ENCODE measurements around the gene TERT.

The TERT gene

DNA sequence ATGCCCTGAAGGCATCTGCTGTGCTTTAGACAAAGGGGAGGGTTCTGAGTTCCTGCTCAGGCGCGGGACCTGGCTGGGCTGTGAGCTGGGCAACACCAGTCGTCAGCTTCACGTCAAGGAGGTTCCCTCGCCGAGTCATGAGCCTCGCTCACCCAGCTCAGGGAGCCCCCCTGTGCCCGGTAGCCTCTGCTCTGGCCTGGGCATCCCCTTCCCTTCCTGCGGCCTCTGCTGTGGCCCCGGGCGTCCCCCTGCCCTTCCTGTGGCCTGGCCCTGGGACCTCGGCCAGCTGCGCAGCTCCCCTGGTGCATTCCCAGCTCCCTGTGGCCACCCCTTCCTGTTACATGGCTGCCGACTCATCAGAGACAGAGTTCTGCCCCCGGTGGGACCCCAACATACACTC, 29.8 kb downstream of the TERT start:
- Histone ChIP-seq H3K27ac (ENCODE audit: low read length) (no peak overlapping the region), H3K4me3 (ENCODE audit: low read depth in 1 of 2, low read length in 2 of 2) (no peak overlapping the region), H3K9me3 (ENCODE audit: insufficient read depth, low read length, severe bottlenecking) (peaks cover 24% of the 10 kb centered on the region), H2AFZ (ENCODE audit: low read depth, low read length) (no peak overlapping the region), H3K36me3 (ENCODE audit: insufficient read depth, low read length) (peaks cover 27% of the 10 kb centered on the region), H4K20me1 (ENCODE audit: insufficient read depth, low read length) (peaks cover 2% of the 10 kb centered on the region; the same call in 1 of the 2 replicates), H3K4me1 (ENCODE audit: insufficient read depth, low read length) (peaks cover 11% of the 10 kb centered on the region), H3K79me2 (ENCODE audit: insufficient read depth, low read length) (no peaks in the 10 kb centered on the region), H3K9ac (ENCODE audit: low read depth, low read length) (no peak overlapping the region), H3K4me2 (ENCODE audit: insufficient read depth, low read length) (no peak overlapping the region), H3K27me3 (ENCODE audit: insufficient read depth, low read length, poor library complexity) (no peaks in the 10 kb centered on the region)
- TF ChIP-seq, protein P1, sequence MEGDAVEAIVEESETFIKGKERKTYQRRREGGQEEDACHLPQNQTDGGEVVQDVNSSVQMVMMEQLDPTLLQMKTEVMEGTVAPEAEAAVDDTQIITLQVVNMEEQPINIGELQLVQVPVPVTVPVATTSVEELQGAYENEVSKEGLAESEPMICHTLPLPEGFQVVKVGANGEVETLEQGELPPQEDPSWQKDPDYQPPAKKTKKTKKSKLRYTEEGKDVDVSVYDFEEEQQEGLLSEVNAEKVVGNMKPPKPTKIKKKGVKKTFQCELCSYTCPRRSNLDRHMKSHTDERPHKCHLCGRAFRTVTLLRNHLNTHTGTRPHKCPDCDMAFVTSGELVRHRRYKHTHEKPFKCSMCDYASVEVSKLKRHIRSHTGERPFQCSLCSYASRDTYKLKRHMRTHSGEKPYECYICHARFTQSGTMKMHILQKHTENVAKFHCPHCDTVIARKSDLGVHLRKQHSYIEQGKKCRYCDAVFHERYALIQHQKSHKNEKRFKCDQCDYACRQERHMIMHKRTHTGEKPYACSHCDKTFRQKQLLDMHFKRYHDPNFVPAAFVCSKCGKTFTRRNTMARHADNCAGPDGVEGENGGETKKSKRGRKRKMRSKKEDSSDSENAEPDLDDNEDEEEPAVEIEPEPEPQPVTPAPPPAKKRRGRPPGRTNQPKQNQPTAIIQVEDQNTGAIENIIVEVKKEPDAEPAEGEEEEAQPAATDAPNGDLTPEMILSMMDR (IDR thresholded peaks at IDR 0.05; ENCODE audit: borderline replicate concordance, extremely low read depth, low read length, poor library complexity, severe bottlenecking) = no peak
- no peak for TF ChIP-seq EZH2 (IDR thresholded peaks at IDR 0.05; ENCODE audit: borderline replicate concordance, low read depth, low read length, severe bottlenecking)
- no peak for ATAC-seq (ENCODE audit: insufficient read depth, low read depth)
- DNase-seq = no peak

DNA sequence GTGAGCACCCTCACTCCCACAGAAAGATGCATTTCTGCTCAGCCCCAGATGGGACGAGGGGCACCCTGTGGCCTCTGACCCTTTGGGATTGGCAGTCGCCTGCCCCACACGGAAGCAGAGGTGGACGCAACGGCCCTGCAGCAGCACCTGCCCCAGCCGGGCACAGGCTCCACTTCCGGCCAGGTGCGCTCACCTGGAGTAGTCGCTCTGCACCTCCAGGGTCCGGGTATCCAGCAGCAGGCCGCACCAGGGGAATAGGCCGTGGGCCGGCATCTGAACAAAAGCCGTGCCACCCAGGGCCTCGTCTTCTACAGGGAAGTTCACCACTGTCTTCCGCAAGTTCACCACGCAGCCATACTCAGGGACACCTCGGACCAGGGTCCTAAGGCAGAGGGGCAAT, 30.7 kb downstream of the TERT start:
- Histone ChIP-seq H3K36me3 (ENCODE audit: insufficient read depth, low read length) (peaks cover 27% of the 10 kb centered on the region), H4K20me1 (ENCODE audit: insufficient read depth, low read length) (peaks cover 2% of the 10 kb centered on the region; the same call in 1 of the 2 replicates), H3K27me3 (ENCODE audit: insufficient read depth, low read length, poor library complexity) (no peaks in the 10 kb centered on the region), H3K9me3 (ENCODE audit: insufficient read depth, low read length, severe bottlenecking) (peaks cover 24% of the 10 kb centered on the region), H3K27ac (ENCODE audit: low read length) (no peak overlapping the region), H3K9ac (ENCODE audit: low read depth, low read length) (no peak overlapping the region), H3K4me1 (ENCODE audit: insufficient read depth, low read length) (peaks cover 11% of the 10 kb centered on the region), H3K4me3 (ENCODE audit: low read depth in 1 of 2, low read length in 2 of 2) (no peak overlapping the region), H3K79me2 (ENCODE audit: insufficient read depth, low read length) (no peaks in the 10 kb centered on the region), H2AFZ (ENCODE audit: low read depth, low read length) (no peak overlapping the region), H3K4me2 (ENCODE audit: insufficient read depth, low read length) (no peak overlapping the region)
- ATAC-seq (ENCODE audit: insufficient read depth, low read depth) (no peak), DNase-seq (no peak)
- no peak for TF ChIP-seq EZH2 (IDR thresholded peaks at IDR 0.05; ENCODE audit: borderline replicate concordance, low read depth, low read length, severe bottlenecking)
- TF ChIP-seq, protein P1 (IDR thresholded peaks at IDR 0.05; ENCODE audit: borderline replicate concordance, extremely low read depth, low read length, poor library complexity, severe bottlenecking) = no peak

GRCh38 chr5:1262381-1262780, 32.5 kb downstream of the TERT start:
- Histone ChIP-seq H2AFZ (ENCODE audit: low read depth, low read length) (no peak overlapping the region), H3K27me3 (ENCODE audit: insufficient read depth, low read length, poor library complexity) (no peaks in the 10 kb centered on the region), H3K36me3 (ENCODE audit: insufficient read depth, low read length) (peaks cover 27% of the 10 kb centered on the region), H3K4me2 (ENCODE audit: insufficient read depth, low read length) (no peak overlapping the region), H3K79me2 (ENCODE audit: insufficient read depth, low read length) (no peaks in the 10 kb centered on the region), H3K9ac (ENCODE audit: low read depth, low read length) (no peak overlapping the region), H3K9me3 (ENCODE audit: insufficient read depth, low read length, severe bottlenecking) (peaks cover 24% of the 10 kb centered on the region), H3K27ac (ENCODE audit: low read length) (no peak overlapping the region), H3K4me3 (ENCODE audit: low read depth in 1 of 2, low read length in 2 of 2) (no peak overlapping the region), H3K4me1 (ENCODE audit: insufficient read depth, low read length) (no peaks in the 10 kb centered on the region), H4K20me1 (ENCODE audit: insufficient read depth, low read length) (no peaks in the 10 kb centered on the region)
- ATAC-seq (ENCODE audit: insufficient read depth, low read depth) = no peak
- DNase-seq = peak; percentile 15
- TF ChIP-seq, protein P1 (IDR thresholded peaks at IDR 0.05; ENCODE audit: borderline replicate concordance, extremely low read depth, low read length, poor library complexity, severe bottlenecking) = no peak
- no peak for TF ChIP-seq EZH2 (IDR thresholded peaks at IDR 0.05; ENCODE audit: borderline replicate concordance, low read depth, low read length, severe bottlenecking)

DNA sequence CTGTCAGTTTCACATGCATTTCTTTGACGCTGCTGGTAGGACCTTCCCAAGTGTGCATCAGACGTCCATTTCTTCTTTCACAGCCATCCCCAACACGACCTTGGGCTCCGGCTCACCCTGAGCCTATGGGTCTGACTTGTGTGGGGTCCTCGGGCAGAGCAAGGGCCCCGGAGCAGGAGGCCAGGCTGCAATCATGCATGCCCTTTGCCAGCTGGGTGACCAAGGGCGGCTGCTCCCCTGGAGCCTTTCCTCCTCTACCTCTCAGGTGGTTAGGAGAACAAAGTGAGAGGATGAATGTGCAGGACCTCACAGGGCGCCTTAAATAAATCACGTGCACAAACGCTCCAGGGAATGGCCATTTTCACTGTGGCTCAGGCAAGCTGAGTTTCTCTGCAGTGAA, 33.2 kb downstream of the TERT start:
- no peak overlapping the region for H2AFZ ChIP-seq (ENCODE audit: low read depth, low read length)
- ATAC-seq (ENCODE audit: insufficient read depth, low read depth) (no peak), DNase-seq (no peak)
- no peak overlapping the region for H3K9ac ChIP-seq (ENCODE audit: low read depth, low read length)
- no peaks in the 10 kb centered on the region for H3K4me1 ChIP-seq (ENCODE audit: insufficient read depth, low read length)
- no peak overlapping the region for H3K4me3 ChIP-seq (ENCODE audit: low read depth in 1 of 2, low read length in 2 of 2)
- no peak overlapping the region for H3K4me2 ChIP-seq (ENCODE audit: insufficient read depth, low read length)
- no peaks in the 10 kb centered on the region for H4K20me1 ChIP-seq (ENCODE audit: insufficient read depth, low read length)
- no peaks in the 10 kb centered on the region for H3K27me3 ChIP-seq (ENCODE audit: insufficient read depth, low read length, poor library complexity)
- peaks cover 27% of the 10 kb centered on the region for H3K36me3 ChIP-seq (ENCODE audit: insufficient read depth, low read length)
- H3K27ac ChIP-seq (ENCODE audit: low read length) = no peak overlapping the region
- TF ChIP-seq EZH2 (IDR thresholded peaks at IDR 0.05; ENCODE audit: borderline replicate concordance, low read depth, low read length, severe bottlenecking) = no peak
- TF ChIP-seq, protein P1 (IDR thresholded peaks at IDR 0.05; ENCODE audit: borderline replicate concordance, extremely low read depth, low read length, poor library complexity, severe bottlenecking) = no peak
- no peaks in the 10 kb centered on the region for H3K79me2 ChIP-seq (ENCODE audit: insufficient read depth, low read length)
- H3K9me3 ChIP-seq (ENCODE audit: insufficient read depth, low read length, severe bottlenecking) = peaks cover 24% of the 10 kb centered on the region
